Measurements from ENCODE around the gene LCE6A.

The LCE6A gene

GRCh38 chr1:152873495-152873894, 30.8 kb downstream of the LCE6A start:
- DNase-seq (ENCODE audit: low read depth, low spot score) = no peak

GRCh38 chr1:152876827-152877226, 34.2 kb downstream of the LCE6A start:
- no peak for DNase-seq (ENCODE audit: low read depth, low spot score)

DNA sequence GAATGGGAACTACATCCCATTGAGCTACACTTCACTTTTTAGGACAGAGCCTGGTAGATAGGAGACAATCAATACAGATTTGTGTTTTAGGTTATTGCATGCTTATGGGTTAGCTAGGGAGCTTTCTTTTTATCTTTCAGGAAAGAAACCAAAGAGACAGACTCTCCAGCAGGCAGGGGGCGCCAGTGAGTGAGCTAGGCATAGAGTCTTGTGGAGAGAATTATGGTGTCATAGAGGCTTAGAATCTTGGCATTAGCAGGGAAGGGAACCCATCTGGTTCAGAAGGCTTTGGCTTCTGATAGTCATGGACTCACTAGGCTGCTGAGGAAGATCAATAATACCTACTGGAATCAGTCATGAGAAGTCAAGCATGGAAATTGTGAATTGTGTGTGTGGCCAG, 35.4 kb downstream of the LCE6A start, which contains the start of gene SMCP:
TSS of gene SMCP (plus strand) at position 281 of the 400 bp plus-strand sequence. CDS start 6,101 bp downstream, outside the sequence.
- no peak for DNase-seq (ENCODE audit: low read depth, low spot score)

DNA sequence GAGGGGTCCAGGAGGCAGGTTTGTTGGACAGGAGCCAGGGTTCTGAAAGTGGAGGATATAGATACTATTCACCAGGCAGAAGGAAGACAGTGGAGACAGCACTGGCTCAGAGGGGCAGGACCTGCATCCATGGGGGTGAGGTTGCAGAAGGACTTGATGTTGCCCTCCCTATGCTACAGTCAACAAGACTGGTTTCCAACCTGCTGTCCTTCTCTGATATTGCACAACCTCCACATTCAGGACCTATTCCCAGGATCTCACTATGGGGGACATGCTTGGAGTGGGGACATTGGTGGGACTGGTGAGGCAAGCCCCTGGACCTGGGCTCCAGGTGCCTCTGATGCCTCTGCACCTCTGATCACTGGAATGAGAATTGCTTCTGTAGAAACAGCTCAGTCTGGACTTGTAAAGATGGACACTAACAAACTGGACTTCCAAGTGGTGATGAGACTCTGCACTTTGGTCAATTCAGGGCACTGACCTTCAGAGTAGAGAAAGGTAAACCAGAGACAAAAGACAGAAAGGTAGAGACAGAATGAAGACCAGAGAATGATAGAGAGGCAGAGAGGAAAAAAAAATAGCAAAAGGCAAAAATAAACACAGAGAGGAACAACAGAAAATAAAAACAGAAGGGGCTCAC, 37.0 kb downstream of the LCE6A start:
- no peak for DNase-seq (ENCODE audit: low read depth, low spot score)

DNA sequence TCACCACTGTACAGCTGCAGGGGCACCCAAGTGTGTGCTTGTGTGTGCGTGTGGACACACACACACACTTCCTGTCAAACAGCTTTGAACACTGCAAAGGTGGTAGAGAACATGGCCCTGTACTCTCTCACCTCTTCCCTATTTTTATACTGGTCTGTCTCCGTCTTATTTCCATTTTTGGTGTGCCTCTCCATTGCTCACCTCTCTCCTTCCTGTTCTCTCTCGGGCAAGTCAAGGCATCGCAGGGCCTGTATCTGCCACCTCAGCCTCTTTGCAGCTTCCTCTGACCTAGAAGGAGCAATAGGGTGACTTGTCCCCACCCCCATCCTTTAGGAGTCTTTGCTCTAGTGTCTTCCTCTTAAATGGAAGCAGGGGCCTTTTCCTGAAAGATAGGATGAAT, 37.7 kb downstream of the LCE6A start:
- no peak for DNase-seq (ENCODE audit: low read depth, low spot score)

DNA sequence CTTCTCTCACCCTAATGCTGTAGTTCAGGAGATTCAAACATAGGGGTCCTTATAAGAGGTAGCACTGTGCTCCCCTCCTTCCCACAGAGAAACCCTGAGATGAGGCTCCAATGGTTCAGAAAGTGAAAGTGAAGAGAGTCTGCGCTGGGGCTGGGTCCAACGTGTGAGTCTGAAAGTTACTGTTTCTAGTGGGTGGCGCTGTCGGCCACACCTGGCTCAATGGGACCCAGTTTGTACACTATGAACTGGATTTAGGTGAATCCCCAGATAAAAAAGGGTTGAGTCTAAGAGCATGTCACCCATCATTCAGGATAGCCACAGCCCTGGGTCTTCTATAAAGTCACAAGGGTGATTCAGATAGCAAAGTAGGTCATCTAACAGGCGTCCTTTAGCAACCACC, 38.3 kb downstream of the LCE6A start:
- no peak for DNase-seq (ENCODE audit: low read depth, low spot score)

GRCh38 chr1:152884085-152884484, 41.4 kb downstream of the LCE6A start:
- DNase-seq (ENCODE audit: low read depth, low spot score) = no peak

DNA sequence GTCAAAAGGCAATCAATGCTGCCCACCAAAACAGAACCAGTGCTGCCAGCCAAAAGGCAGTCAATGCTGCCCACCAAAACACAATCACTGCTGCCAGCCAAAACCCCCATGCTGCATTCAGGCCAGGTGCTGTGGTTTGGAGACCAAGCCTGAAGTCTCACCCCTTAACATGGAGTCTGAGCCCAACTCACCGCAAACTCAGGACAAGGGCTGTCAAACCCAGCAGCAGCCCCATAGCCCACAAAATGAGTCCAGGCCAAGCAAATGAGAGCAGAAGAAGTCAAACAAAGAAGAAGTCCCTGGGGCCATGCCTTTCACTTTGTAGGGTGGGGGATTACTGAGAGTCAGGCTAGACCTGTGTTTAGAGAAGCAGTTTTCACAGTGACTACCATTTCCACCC, 41.9 kb downstream of the LCE6A start:
- DNase-seq (ENCODE audit: low read depth, low spot score) = no peak

GRCh38 chr1:152884966-152885624, 42.4 kb downstream of the LCE6A start:
- no peak for DNase-seq (ENCODE audit: low read depth, low spot score)

DNA sequence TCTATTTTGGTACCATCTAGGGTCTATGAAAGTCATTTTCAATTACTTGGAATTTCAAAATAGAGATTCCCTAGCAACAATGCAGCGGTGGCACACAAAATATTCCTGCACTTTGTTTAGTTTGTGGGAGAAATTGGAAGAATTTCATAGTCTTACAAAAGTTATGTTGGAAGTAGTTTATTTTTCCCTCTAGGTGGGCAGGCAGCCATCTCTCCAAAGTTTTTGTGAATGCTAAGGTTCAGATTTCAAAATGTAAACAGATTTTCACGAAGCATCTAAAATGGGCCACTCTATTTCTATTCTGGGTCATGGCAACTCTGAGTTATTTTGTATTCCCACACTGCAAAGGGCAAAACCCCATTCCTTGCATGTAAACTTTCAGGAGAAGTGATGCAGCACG, 43.4 kb downstream of the LCE6A start:
- DNase-seq (ENCODE audit: low read depth, low spot score) = no peak

DNA sequence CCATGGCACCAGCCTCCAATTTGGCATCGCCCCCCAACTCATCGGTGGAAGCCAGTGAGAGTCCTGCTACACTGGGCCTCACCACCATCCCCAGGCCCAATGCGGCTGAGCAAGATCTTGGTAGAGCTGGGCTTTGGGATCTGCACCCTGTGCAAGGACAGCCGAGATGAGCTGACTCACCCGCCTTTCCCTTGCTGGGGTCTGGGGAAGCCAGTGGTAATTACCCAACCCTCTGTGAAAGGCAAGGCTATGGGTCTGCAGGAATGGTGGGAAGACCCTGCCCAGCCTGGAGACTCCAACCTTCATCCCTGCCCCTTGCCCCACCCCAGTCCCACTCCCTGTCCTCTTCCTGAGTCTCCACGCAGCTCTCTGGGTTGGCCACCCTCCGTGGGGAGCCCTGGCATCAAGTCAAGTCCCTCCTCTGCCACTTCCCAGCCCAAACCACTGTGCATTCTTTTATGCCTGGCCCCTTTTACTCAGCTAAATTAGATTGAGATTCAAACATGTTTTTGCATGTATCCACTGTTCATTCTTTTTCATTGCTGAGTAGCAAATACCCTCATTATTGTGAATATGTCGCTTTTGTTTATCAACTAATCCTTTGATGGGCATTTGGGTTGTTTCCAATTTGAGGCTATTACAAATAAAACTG, 44.2 kb downstream of the LCE6A start:
- no peak for DNase-seq (ENCODE audit: low read depth, low spot score)

DNA sequence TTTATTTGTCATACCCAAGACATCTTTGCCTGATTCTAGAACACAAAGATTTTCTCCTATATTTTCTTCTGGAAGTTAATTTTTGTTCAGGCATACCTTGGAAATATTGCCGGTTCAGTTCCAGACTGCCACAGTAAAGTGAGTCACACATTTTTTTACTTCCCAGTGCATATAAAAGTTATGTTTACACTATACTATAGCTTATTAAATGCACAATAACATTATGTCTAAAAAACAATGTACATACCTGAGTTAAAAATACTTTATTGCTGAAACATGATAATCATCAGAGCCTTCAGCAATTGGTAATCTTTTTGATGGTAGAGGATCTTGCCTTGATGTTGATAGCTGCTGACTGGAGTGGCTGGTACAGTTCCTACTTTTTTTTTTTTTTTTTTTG, 45.5 kb downstream of the LCE6A start:
- no peak for DNase-seq (ENCODE audit: low read depth, low spot score)
